ENCODE measurements around the gene MTAP. TPM values are rescaled to one million over a fixed set of nuclear protein-coding genes. Genes with fewer than 3 reads are reported as not detected.

MTAP gene
- total and polyA plus RNA-seq, 4 donors, result 8.6 to 17.7 (median 12.6) TPM

DNA sequence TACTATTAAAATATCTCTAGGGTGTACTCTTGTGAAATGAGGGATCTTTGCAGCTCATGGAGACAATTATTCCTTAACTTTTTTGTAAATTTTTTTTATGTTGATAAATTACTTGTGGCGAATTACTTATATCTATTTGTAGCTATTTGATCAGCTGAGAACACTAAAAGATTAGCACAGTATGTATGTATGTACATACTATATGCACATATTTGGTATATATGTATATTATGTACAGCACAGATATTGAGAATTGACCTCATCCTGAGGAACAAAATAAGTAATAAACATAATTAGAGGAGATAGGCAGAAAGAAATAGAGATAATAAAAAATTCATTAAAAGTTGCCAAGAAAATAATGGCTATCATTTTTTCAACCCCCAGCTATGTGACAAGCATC lies 180.0 kb downstream of the MTAP start:
- Histone ChIP-seq H3K9ac (ENCODE audit: low read depth in 1 of 2, low read length in 2 of 2) (no peak overlapping the region), H3K9me3 (ENCODE audit: control insufficient read depth in 4 of 4, low read length in 3 of 4) (no peaks in the 10 kb centered on the region), H3K4me3 (ENCODE audit: low read depth in 1 of 3, low read length in 3 of 3) (no peak overlapping the region), H3K27me3 (ENCODE audit: control insufficient read depth in 4 of 4, insufficient read depth in 4 of 4, low read length in 3 of 4) (peaks cover 0 to 10% (median 2%) of the 10 kb centered on the region in 4 donors), H3K36me3 (ENCODE audit: control insufficient read depth in 4 of 4, insufficient read depth in 3 of 4, low read depth in 1 of 4, low read length in 3 of 4) (no peaks in the 10 kb centered on the region), H3K27ac (ENCODE audit: low read depth in 1 of 2, low read length in 2 of 2) (no peak overlapping the region), H3K4me1 (ENCODE audit: control insufficient read depth in 4 of 4, insufficient read depth in 4 of 4, low read length in 3 of 4) (no peaks in the 10 kb centered on the region)
- TF ChIP-seq HNF4G (IDR thresholded peaks at IDR 0.05), result no peak
- no peak for TF ChIP-seq HNF4A (conservative IDR thresholded peaks at IDR 0.05)
- TF ChIP-seq, protein P1, sequence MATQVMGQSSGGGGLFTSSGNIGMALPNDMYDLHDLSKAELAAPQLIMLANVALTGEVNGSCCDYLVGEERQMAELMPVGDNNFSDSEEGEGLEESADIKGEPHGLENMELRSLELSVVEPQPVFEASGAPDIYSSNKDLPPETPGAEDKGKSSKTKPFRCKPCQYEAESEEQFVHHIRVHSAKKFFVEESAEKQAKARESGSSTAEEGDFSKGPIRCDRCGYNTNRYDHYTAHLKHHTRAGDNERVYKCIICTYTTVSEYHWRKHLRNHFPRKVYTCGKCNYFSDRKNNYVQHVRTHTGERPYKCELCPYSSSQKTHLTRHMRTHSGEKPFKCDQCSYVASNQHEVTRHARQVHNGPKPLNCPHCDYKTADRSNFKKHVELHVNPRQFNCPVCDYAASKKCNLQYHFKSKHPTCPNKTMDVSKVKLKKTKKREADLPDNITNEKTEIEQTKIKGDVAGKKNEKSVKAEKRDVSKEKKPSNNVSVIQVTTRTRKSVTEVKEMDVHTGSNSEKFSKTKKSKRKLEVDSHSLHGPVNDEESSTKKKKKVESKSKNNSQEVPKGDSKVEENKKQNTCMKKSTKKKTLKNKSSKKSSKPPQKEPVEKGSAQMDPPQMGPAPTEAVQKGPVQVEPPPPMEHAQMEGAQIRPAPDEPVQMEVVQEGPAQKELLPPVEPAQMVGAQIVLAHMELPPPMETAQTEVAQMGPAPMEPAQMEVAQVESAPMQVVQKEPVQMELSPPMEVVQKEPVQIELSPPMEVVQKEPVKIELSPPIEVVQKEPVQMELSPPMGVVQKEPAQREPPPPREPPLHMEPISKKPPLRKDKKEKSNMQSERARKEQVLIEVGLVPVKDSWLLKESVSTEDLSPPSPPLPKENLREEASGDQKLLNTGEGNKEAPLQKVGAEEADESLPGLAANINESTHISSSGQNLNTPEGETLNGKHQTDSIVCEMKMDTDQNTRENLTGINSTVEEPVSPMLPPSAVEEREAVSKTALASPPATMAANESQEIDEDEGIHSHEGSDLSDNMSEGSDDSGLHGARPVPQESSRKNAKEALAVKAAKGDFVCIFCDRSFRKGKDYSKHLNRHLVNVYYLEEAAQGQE (IDR thresholded peaks at IDR 0.05), result no peak
- no peak for TF ChIP-seq FOXA1 (IDR thresholded peaks at IDR 0.05)
- no peak for TF ChIP-seq NR2F2 (IDR thresholded peaks at IDR 0.05)
- TF ChIP-seq FOXA2 (IDR thresholded peaks at IDR 0.05), result no peak
- TF ChIP-seq, protein P2, sequence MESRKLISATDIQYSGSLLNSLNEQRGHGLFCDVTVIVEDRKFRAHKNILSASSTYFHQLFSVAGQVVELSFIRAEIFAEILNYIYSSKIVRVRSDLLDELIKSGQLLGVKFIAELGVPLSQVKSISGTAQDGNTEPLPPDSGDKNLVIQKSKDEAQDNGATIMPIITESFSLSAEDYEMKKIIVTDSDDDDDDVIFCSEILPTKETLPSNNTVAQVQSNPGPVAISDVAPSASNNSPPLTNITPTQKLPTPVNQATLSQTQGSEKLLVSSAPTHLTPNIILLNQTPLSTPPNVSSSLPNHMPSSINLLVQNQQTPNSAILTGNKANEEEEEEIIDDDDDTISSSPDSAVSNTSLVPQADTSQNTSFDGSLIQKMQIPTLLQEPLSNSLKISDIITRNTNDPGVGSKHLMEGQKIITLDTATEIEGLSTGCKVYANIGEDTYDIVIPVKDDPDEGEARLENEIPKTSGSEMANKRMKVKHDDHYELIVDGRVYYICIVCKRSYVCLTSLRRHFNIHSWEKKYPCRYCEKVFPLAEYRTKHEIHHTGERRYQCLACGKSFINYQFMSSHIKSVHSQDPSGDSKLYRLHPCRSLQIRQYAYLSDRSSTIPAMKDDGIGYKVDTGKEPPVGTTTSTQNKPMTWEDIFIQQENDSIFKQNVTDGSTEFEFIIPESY (IDR thresholded peaks at IDR 0.05), result no peak
- TF ChIP-seq YY1 (IDR thresholded peaks at IDR 0.05), result no peak
- no peak for TF ChIP-seq EGR1 (IDR thresholded peaks at IDR 0.05; ENCODE audit: low read depth in 2 of 2)
- WGBS, result 59% methylated on average over 1 of the region's 1 CpG
- DNase-seq (ENCODE audit: low spot score), result no peak

DNA sequence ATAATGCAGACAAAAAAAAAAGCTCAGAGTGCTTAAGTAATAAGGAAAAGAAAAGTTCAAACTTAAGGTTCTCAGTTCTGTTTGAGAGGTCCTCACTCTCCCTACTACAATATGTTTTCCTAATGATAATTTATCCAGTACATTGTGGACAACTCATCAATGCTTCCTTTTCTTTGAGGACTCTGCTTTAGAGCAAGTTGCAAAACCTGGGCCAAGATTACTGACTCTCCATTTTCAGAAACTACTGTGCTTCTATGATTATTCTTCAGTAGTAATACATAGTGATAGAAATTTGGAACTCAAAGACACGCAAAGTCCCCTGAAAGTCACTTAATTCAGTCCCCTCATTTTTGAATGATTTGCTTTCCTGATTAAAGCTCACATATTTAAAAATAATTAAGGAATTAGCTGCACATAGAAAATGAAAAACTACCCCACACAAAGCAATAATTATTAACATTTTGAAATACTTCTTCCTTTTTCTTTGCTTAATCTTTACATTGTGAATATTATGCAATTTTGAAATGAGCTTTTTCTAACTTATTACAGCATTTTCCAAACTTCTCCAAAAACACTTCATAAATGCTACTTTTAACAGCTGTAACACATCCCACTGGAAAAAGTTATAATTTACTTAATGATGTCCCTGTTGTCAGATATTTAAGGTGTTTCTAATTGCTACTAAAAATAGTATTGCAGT lies 180.6 kb downstream of the MTAP start:
- Histone ChIP-seq H3K4me3 (ENCODE audit: low read depth in 1 of 3, low read length in 3 of 3) (no peak overlapping the region), H3K36me3 (ENCODE audit: control insufficient read depth in 4 of 4, insufficient read depth in 3 of 4, low read depth in 1 of 4, low read length in 3 of 4) (no peaks in the 10 kb centered on the region), H3K4me1 (ENCODE audit: control insufficient read depth in 4 of 4, insufficient read depth in 4 of 4, low read length in 3 of 4) (no peaks in the 10 kb centered on the region), H3K9ac (ENCODE audit: low read depth in 1 of 2, low read length in 2 of 2) (no peak overlapping the region), H3K27ac (ENCODE audit: low read depth in 1 of 2, low read length in 2 of 2) (no peak overlapping the region), H3K9me3 (ENCODE audit: control insufficient read depth in 4 of 4, low read length in 3 of 4) (no peaks in the 10 kb centered on the region), H3K27me3 (ENCODE audit: control insufficient read depth in 4 of 4, insufficient read depth in 4 of 4, low read length in 3 of 4) (peaks cover 0 to 8% (median 3%) of the 10 kb centered on the region in 4 donors)
- TF ChIP-seq, protein P3, sequence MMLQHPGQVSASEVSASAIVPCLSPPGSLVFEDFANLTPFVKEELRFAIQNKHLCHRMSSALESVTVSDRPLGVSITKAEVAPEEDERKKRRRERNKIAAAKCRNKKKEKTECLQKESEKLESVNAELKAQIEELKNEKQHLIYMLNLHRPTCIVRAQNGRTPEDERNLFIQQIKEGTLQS (IDR thresholded peaks at IDR 0.05), result no peak
- TF ChIP-seq, protein P4, sequence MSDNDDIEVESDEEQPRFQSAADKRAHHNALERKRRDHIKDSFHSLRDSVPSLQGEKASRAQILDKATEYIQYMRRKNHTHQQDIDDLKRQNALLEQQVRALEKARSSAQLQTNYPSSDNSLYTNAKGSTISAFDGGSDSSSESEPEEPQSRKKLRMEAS (IDR thresholded peaks at IDR 0.05), result no peak
- TF ChIP-seq HNF4G (IDR thresholded peaks at IDR 0.05) (no peak), JUND (IDR thresholded peaks at IDR 0.05) (no peak)
- WGBS, result 65% methylated on average over 1 of the region's 1 CpG
- DNase-seq (ENCODE audit: low spot score), result no peak

DNA sequence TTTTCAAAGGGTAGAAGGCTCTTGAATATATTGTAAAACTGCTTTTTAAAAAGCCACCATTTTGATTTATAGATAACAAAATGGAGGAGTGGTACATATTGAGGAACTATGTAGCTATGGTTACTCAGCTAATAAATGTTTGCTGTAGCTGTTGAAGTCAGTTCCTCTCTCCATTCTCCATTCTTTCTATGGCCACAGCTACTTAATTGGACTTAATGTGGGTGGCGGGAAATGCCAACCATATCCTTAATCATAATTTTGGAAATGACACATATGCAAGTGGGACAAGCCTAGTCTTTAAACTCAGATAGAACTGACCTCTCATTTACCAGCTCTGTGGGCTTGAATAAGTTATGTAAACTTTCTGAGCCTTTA lies 181.1 kb downstream of the MTAP start:
- H3K9ac ChIP-seq (ENCODE audit: low read depth in 1 of 2, low read length in 2 of 2), result no peak overlapping the region
- no peaks in the 10 kb centered on the region for H3K9me3 ChIP-seq (ENCODE audit: control insufficient read depth in 4 of 4, low read length in 3 of 4)
- H3K27ac ChIP-seq (ENCODE audit: low read depth in 1 of 2, low read length in 2 of 2), result no peak overlapping the region
- DNase-seq (ENCODE audit: low spot score), result no peak
- H3K36me3 ChIP-seq (ENCODE audit: control insufficient read depth in 4 of 4, insufficient read depth in 3 of 4, low read depth in 1 of 4, low read length in 3 of 4), result no peaks in the 10 kb centered on the region
- H3K27me3 ChIP-seq (ENCODE audit: control insufficient read depth in 4 of 4, insufficient read depth in 4 of 4, low read length in 3 of 4), result peaks cover 0 to 7% (median 3%) of the 10 kb centered on the region in 4 donors
- H3K4me3 ChIP-seq (ENCODE audit: low read depth in 1 of 3, low read length in 3 of 3), result no peak overlapping the region
- 71% methylated on average over 1 of the region's 1 CpG for WGBS
- H3K4me1 ChIP-seq (ENCODE audit: control insufficient read depth in 4 of 4, insufficient read depth in 4 of 4, low read length in 3 of 4), result no peaks in the 10 kb centered on the region
- TF ChIP-seq, protein P4 (IDR thresholded peaks at IDR 0.05), result no peak
- TF ChIP-seq FOXA2 (IDR thresholded peaks at IDR 0.05) (no peak), GABPA (IDR thresholded peaks at IDR 0.05 in 1 of 2, conservative IDR thresholded peaks at IDR 0.05 in 1 of 2) (no peak), YY1 (IDR thresholded peaks at IDR 0.05) (peak; percentile 20), NR2F2 (IDR thresholded peaks at IDR 0.05) (no peak), RXRA (IDR thresholded peaks at IDR 0.05) (no peak), HNF4A (conservative IDR thresholded peaks at IDR 0.05) (no peak), FOXA1 (IDR thresholded peaks at IDR 0.05) (no peak)
